OCI-LY3 (cell line): ENCODE data around the gene SOD3.

Source experiments
- H2AFZ ChIP-seq: fragments of 200-600, 300-600 bp; shearing (Covaris generic); 2 replicates; pipeline ENCODE4 v1.6.0; 2014; ENCODE audit warnings: antibody characterized with exemption, low read depth, low read length
- H3K27ac ChIP-seq: fragments of 200-600, 300-600 bp; sonication (generic); 2 replicates; pipeline ENCODE4 v1.5.1; 2014; ENCODE audit warnings: mild to moderate bottlenecking, low read length, moderate library complexity, mixed read lengths
- H3K27me3 ChIP-seq: fragments of 200-600, 300-600 bp; sonication (generic); 2 replicates; pipeline ENCODE4 v1.6.1; 2014; ENCODE audit warnings: low read depth, low read length, mixed read lengths
- H3K36me3 ChIP-seq: fragments of 200-600, 300-600 bp; sonication (generic); replicated peaks from 2 replicates; pipeline ENCODE3; 2014; ENCODE audit warnings: low read depth, low read length, mixed read lengths
- H3K4me1 ChIP-seq: fragments of 300-600, 200-600 bp; sonication (generic); 2 replicates; pipeline ENCODE4 v1.6.1; 2014; ENCODE audit warnings: low read length, mixed read lengths
- H3K4me2 ChIP-seq: fragments of 200-600, 300-600 bp; sonication (generic); 2 replicates; pipeline ENCODE4 v1.6.1; 2014; ENCODE audit warnings: low read length, mixed read lengths
- H3K4me3 ChIP-seq: fragments of 300-600, 200-600 bp; sonication (generic); 2 replicates; pipeline ENCODE4 v1.5.1; 2014; ENCODE audit warnings: antibody characterized with exemption, mild to moderate bottlenecking, low read length, moderate library complexity
- H3K79me2 ChIP-seq: fragments of 300-600, 200-600 bp; shearing (Covaris generic); 2 replicates; pipeline ENCODE4 v1.6.1; 2014; ENCODE audit warnings: mild to moderate bottlenecking, low read length, mixed read lengths
- H3K9ac ChIP-seq: fragments of 300-600, 200-600 bp; shearing (Covaris generic); 2 replicates; pipeline ENCODE4 v1.6.0; 2014; ENCODE audit warnings: mild to moderate bottlenecking, low read length, moderate library complexity
- H3K9me3 ChIP-seq: fragments of 200-600, 300-600 bp; shearing (Covaris generic); 2 replicates; pipeline ENCODE4 v1.6.1; 2014; ENCODE audit warnings: low read length, mixed read lengths; ENCODE audit not compliant: insufficient read depth
- H4K20me1 ChIP-seq: fragments of 200-600, 300-600 bp; sonication (generic); 2 replicates; pipeline ENCODE4 v1.6.1; 2016; ENCODE audit warnings: low read length, mixed read lengths; ENCODE audit not compliant: insufficient read depth
- EZH2phosphoT487 ChIP-seq: fragments of 200-600 bp; shearing (Covaris generic); IDR thresholded peaks from 2 replicates; pipeline ENCODE4 v1.6.1; 2018; ENCODE audit warnings: antibody characterized with exemption, mixed run types, low read depth
- TF ChIP-seq, protein P1 (sequence below): fragments of 200-600, 300-600 bp; sonication (generic); IDR thresholded peaks from 2 replicates; pipeline ENCODE4 v1.5.1; 2014; ENCODE audit warnings: antibody characterized with exemption, low read length, low read depth

SOD3 gene

DNA sequence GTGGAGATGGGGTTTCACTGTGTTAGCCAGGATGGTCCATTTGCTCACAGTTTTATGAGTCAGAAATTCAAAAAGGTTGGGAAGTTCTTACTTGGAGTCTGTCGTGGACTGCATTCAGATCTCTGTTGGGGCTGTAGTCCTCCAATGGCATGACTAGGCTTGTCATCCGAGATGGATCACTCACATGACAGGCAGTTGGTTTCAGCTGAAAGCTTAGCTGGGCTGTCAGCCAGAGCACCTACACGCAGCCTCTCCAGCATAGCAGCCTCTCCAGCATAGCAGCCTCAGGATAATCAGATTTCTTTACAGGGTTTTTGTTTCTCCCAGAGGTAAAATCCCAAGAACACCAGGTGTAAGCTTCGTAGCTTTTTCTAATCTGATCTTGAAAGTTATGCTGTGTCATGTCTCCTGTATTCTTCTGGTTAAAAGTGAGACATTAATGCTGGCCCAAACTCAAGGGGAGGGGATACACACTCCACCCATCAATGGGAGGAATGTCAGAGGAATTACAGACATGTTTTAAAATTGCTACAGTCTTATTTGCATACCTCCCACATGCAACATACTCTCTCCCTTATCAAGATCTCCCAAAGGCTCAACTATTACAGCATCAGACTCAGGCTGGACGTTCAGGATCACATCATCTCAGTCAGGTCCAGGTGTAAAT, 31.6 kb upstream of the SOD3 start:
- H3K27ac ChIP-seq, result no peak overlapping the region
- no peak overlapping the region for H2AFZ ChIP-seq
- no peaks in the 10 kb centered on the region for H3K27me3 ChIP-seq
- H4K20me1 ChIP-seq, result no peaks in the 10 kb centered on the region
- TF ChIP-seq, protein P1, sequence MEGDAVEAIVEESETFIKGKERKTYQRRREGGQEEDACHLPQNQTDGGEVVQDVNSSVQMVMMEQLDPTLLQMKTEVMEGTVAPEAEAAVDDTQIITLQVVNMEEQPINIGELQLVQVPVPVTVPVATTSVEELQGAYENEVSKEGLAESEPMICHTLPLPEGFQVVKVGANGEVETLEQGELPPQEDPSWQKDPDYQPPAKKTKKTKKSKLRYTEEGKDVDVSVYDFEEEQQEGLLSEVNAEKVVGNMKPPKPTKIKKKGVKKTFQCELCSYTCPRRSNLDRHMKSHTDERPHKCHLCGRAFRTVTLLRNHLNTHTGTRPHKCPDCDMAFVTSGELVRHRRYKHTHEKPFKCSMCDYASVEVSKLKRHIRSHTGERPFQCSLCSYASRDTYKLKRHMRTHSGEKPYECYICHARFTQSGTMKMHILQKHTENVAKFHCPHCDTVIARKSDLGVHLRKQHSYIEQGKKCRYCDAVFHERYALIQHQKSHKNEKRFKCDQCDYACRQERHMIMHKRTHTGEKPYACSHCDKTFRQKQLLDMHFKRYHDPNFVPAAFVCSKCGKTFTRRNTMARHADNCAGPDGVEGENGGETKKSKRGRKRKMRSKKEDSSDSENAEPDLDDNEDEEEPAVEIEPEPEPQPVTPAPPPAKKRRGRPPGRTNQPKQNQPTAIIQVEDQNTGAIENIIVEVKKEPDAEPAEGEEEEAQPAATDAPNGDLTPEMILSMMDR, result no peak
- TF ChIP-seq EZH2phosphoT487, result no peak
- H3K4me3 ChIP-seq, result no peak overlapping the region
- H3K4me1 ChIP-seq, result no peaks in the 10 kb centered on the region
- H3K36me3 ChIP-seq, result no peaks in the 10 kb centered on the region
- H3K9me3 ChIP-seq, result no peaks in the 10 kb centered on the region
- H3K79me2 ChIP-seq, result no peaks in the 10 kb centered on the region
- H3K9ac ChIP-seq, result no peak overlapping the region
- no peak overlapping the region for H3K4me2 ChIP-seq

DNA sequence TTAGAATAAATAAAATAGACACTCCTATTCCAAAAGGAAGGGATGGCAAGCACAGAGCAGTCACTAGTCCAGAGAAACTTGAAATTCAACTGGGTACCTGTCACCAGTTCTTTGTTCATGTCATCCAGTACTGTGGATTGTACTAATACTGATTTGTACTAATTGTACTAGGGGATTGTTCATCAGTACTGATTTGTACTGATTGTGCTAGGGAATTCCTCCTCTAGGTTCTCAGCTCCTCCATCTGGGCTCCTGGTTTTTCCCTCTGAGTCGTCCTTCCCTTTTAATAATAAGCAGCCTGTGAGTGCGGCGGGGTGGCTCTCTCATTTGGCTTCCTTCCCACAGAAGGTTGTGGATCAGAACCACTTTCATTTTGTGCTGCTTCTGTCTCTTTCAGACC, 31.0 kb upstream of the SOD3 start:
- Histone ChIP-seq H3K4me3 (no peak overlapping the region), H3K4me1 (no peaks in the 10 kb centered on the region), H3K9me3 (no peaks in the 10 kb centered on the region), H3K27me3 (no peaks in the 10 kb centered on the region), H2AFZ (no peak overlapping the region), H3K36me3 (no peaks in the 10 kb centered on the region), H3K4me2 (no peak overlapping the region), H3K79me2 (no peaks in the 10 kb centered on the region), H3K27ac (no peak overlapping the region), H4K20me1 (no peaks in the 10 kb centered on the region), H3K9ac (no peak overlapping the region)
- TF ChIP-seq EZH2phosphoT487, result no peak
- TF ChIP-seq, protein P1, result no peak

DNA sequence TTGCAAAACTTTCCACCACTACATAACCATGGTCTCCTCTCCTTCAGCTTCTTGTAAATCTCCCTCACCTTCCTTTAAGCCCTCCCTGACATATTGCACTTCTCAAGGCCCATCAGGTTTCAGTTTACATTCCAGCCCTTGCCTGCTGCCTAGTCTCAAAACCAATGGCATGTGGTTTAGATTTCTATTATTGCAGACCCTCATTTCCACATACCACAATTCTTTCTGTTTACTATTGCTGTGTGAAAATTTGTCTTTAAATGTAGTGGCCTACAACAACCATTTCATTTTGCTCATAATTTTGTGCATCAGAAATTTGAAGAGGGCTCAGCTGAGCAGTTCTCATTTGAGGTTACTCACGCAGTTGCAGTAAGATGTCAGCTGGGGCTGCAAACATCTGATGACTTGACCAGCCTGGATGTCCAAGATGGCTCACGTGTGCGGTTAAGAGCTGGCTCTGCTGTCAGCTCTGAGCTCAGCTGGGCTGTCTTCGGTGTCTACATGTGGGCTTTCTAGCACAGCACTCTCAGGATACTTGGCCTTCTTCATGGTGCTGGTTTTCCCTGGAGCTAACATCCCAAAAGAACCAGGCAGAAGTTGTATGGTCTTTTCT, 29.9 kb upstream of the SOD3 start:
- H3K36me3 ChIP-seq, result no peaks in the 10 kb centered on the region
- H3K79me2 ChIP-seq, result no peaks in the 10 kb centered on the region
- H4K20me1 ChIP-seq, result no peaks in the 10 kb centered on the region
- no peak overlapping the region for H3K9ac ChIP-seq
- H3K9me3 ChIP-seq, result no peaks in the 10 kb centered on the region
- H3K27me3 ChIP-seq, result no peaks in the 10 kb centered on the region
- TF ChIP-seq EZH2phosphoT487, result no peak
- TF ChIP-seq, protein P1, result no peak
- H2AFZ ChIP-seq, result no peak overlapping the region
- no peak overlapping the region for H3K27ac ChIP-seq
- H3K4me1 ChIP-seq, result peaks cover 7% of the 10 kb centered on the region
- no peak overlapping the region for H3K4me3 ChIP-seq
- no peak overlapping the region for H3K4me2 ChIP-seq

DNA sequence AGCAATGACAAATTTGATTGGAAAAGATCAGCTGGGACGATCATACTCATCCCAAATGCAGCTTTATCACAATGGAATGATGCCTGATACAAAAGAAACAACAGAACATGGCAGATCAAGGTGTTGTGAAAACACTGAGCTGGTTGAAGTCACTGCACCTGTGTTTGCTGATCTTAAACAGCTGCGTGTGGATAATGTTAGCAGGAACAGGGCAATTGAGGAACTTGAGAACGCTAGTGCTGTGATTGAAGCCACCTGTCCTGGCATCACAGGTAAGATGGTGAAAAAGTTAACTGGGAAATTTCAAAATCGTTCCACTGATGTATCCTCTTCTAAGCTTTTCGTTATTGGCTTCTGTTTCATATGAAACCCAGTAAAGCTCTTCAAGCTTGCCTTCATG, 27.4 kb upstream of the SOD3 start:
- TF ChIP-seq, protein P1, result no peak
- no peak for TF ChIP-seq EZH2phosphoT487
- no peak overlapping the region for H3K9ac ChIP-seq
- H4K20me1 ChIP-seq, result no peaks in the 10 kb centered on the region

More for the DNA sequence above, 27.4 kb upstream of the SOD3 start:
- Histone ChIP-seq H3K27ac (no peak overlapping the region), H3K4me3 (no peak overlapping the region), H3K79me2 (no peaks in the 10 kb centered on the region), H3K27me3 (no peaks in the 10 kb centered on the region), H3K36me3 (no peaks in the 10 kb centered on the region), H3K4me1 (peaks cover 7% of the 10 kb centered on the region), H3K9me3 (no peaks in the 10 kb centered on the region), H3K4me2 (no peak overlapping the region), H2AFZ (no peak overlapping the region)
